Lung (tissue), 12 donors: Measurements from ENCODE around the gene MAJIN. TPM values are rescaled to one million over a fixed set of nuclear protein-coding genes. Genes with fewer than 3 reads are reported as not detected.
"Not testable (repeated sequence)": the region's sequence is repeated elsewhere in the genome, so short reads cannot be mapped to it uniquely, and the experiment has no call there.

Experiments
- ATAC-seq: fragments of 200-7000 bp; cut with Tn5 transposase; one replicate; pipeline ENCODE4 v1.9.1; 2020; ENCODE audit warnings: moderate number of reproducible peaks; ENCODE audit not compliant: insufficient read depth, low FRiP score
- DNase-seq, 3 donors: peaks; one replicate each; pipeline ENCODE4 v3.0.0-alpha.2; 2013 to 2017
- H3K27ac ChIP-seq, 2 donors: one replicate each; pipeline ENCODE4 v1.5.1; 2013; ENCODE audit warnings: mild to moderate bottlenecking in 2 of 2, moderate library complexity in 2 of 2, control low read depth in 1 of 2, inconsistent platforms in 1 of 2, low read depth in 1 of 2, low read length in 1 of 2
- H3K27me3 ChIP-seq, 3 donors: one replicate each; pipeline ENCODE4 v1.5.1; 2013; ENCODE audit warnings: low read length in 2 of 3; ENCODE audit not compliant: control insufficient read depth in 3 of 3, insufficient read depth in 3 of 3
- H3K36me3 ChIP-seq, 4 donors: one replicate each; pipeline ENCODE4 v1.5.1; 2013; ENCODE audit warnings: low read length in 4 of 4, mild to moderate bottlenecking in 1 of 4, moderate library complexity in 1 of 4; ENCODE audit not compliant: control insufficient read depth in 4 of 4, insufficient read depth in 4 of 4
- H3K4me1 ChIP-seq, 5 donors: one replicate each; pipeline ENCODE4 v1.5.1; 2013; ENCODE audit warnings: low read length in 5 of 5, mild to moderate bottlenecking in 2 of 5, moderate library complexity in 1 of 5; ENCODE audit not compliant: control insufficient read depth in 5 of 5, insufficient read depth in 5 of 5
- H3K4me3 ChIP-seq: one replicate; pipeline ENCODE4 v1.5.1; 2013; ENCODE audit warnings: mild to moderate bottlenecking, control low read depth, moderate library complexity
- H3K9ac ChIP-seq, 2 donors: one replicate each; pipeline ENCODE4 v1.5.1; 2013; ENCODE audit warnings: low read length in 2 of 2, control low read depth in 1 of 2; ENCODE audit not compliant: insufficient read depth in 1 of 2
- H3K9me3 ChIP-seq, 4 donors: one replicate each; pipeline ENCODE4 v1.5.1; 2013; ENCODE audit warnings: low read length in 3 of 4, mild to moderate bottlenecking in 1 of 4, moderate library complexity in 1 of 4; ENCODE audit not compliant: control insufficient read depth in 4 of 4, insufficient read depth in 3 of 4
- CTCF ChIP-seq: IDR thresholded peaks from 2 replicates; pipeline ENCODE4 v1.5.1; 2012; ENCODE audit warnings: mild to moderate bottlenecking; ENCODE audit errors: control extremely low read depth, extremely low read depth
- WGBS, 2 donors: extraction: QIAGEN DNeasy Blood & Tissue Kit; methylation state at CpG; one replicate each; pipeline ENCODE4 v1.1.7; 2013; 5-methylcytosine and 5-hydroxymethylcytosine counted together
- polyA plus RNA-seq, 2 donors: library from polyadenylated mRNA; stranded (reverse); fragments of 200-250 nt; gene quantifications; one replicate each; pipeline ENCODE4 v1.2.1, GENCODE V29; 2013
- total RNA-seq, 2 donors: library from RNA; depleted of rRNA in 1 of 2; stranded (reverse); fragments of >200 nt in 1 of 2; gene quantifications; one replicate each; pipeline ENCODE4 v1.2.1, GENCODE V29; 2014 to 2021
- donor health status: control.
- donor health status: control.
- donor health status: Bipolar disorder and iron deficiency.
- donor health status: healthy.
- donor health status: DM: yes; HTN: yes; CAD: no.

MAJIN gene
- total and polyA plus RNA-seq, 4 donors = 0.24 to 0.55 (median 0.39) TPM; not detected in 1

GRCh38 chr11:65008873-65009272 is 37.0 kb upstream of the MAJIN start:
- no peak for ATAC-seq

GRCh38 chr11:65008016-65008415 is 36.1 kb upstream of the MAJIN start:
- Histone ChIP-seq H3K9me3 (no peaks in the 10 kb centered on the region), H3K4me1 (peaks cover 0 to 2% (median under 1%) of the 10 kb centered on the region in 5 donors), H3K27ac (no peak overlapping the region), H3K27me3 (no peaks in the 10 kb centered on the region), H3K4me3 (no peak overlapping the region), H3K36me3 (no peaks in the 10 kb centered on the region), H3K9ac (no peak overlapping the region)
- no peak for DNase-seq
- TF ChIP-seq CTCF = no peak
- no peak for ATAC-seq
- WGBS, 2 donors = 78 to 86% methylated on average over 7 of the region's 7 CpGs

More at GRCh38 chr11:65008873-65009272, 37.0 kb upstream of the MAJIN start:
- H3K9me3 ChIP-seq = no peaks in the 10 kb centered on the region
- no peak overlapping the region for H3K9ac ChIP-seq
- no peak for TF ChIP-seq CTCF
- no peak overlapping the region for H3K4me3 ChIP-seq
- no peaks in the 10 kb centered on the region for H3K36me3 ChIP-seq
- DNase-seq = no peak
- no peaks in the 10 kb centered on the region for H3K27me3 ChIP-seq
- H3K27ac ChIP-seq = no peak overlapping the region
- WGBS, 2 donors = 85 to 92% methylated on average over 2 of the region's 2 CpGs
- peaks cover 0 to 5% (median 3%) of the 10 kb centered on the region in 5 donors for H3K4me1 ChIP-seq

GRCh38 chr11:65003968-65004367 is 32.1 kb upstream of the MAJIN start:
- not testable (repeated sequence) for DNase-seq, H3K9me3 ChIP-seq, H3K27ac ChIP-seq, H3K4me3 ChIP-seq, H3K36me3 ChIP-seq, H3K4me1 ChIP-seq, H3K9ac ChIP-seq, ATAC-seq, H3K27me3 ChIP-seq
- WGBS, 2 donors = 71 to 79% methylated on average over 3 of the region's 3 CpGs

- H3K4me1 ChIP-seq = no peaks in the 10 kb centered on the region
- DNase-seq (peak in 1 of 3 donors; percentile 32), ATAC-seq (no peak)
- H3K27me3 ChIP-seq = no peaks in the 10 kb centered on the region
- 82 to 89% methylated on average over 7 of the region's 7 CpGs for WGBS, 2 donors
- H3K27ac ChIP-seq = no peak overlapping the region
- no peaks in the 10 kb centered on the region for H3K36me3 ChIP-seq
- no peaks in the 10 kb centered on the region for H3K9me3 ChIP-seq
- TF ChIP-seq CTCF = no peak
- H3K9ac ChIP-seq = no peak overlapping the region
- no peak overlapping the region for H3K4me3 ChIP-seq
Measured at GRCh38 chr11:65003282-65003681, 31.4 kb upstream of the MAJIN start.
